GM10248 (cell line): ENCODE measurements around the gene LRBA.

Source experiments
- CTCF ChIA-PET: fragments of 300-600 bp; sonication (Branson Sonifier 250); formaldehyde crosslinking; extraction: SDS; loops from one replicate; lab custom pipeline; 2021; ENCODE audit warnings: antibody characterized with exemption; lab: Yijun Ruan, JAX
- POLR2A ChIA-PET: fragments of 350-650 bp; sonication (Branson Sonifier 250); formaldehyde crosslinking; extraction: SDS; loops from one replicate; lab custom pipeline; 2020; ENCODE audit warnings: antibody characterized with exemption; lab: Yijun Ruan, JAX
- DNase-seq: peaks from one replicate; pipeline ENCODE4 v3.0.0; 2012; ENCODE audit errors: extremely low spot score
- TF ChIP-seq, protein P1 (sequence below): IDR thresholded peaks from 2 replicates; pipeline ENCODE4 v1.5.1; 2012; ENCODE audit warnings: mild to moderate bottlenecking, low read depth; ENCODE audit errors: extremely low read depth, missing control alignments, control extremely low read depth

The LRBA gene

DNA sequence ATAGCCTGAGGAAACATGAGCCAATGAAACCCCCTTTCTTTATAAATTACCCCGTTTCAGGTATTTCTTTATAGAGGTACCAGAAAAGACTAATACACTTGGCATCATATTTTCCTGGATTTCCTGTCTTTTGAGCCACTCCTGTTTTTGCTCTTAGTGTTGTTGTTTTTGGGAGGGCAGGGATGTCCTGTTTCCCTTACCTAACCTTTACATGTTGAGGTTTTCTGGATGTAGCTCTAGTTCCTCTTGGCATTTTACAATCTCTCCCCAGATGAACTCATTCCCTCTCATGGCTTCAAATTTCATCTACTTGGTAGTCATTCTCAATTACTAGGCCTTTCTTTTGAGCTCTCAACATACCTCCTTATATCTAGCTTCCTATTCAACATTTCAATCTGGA is 537.2 kb downstream of the LRBA start:
- CTCF ChIA-PET = interaction anchor here (1.2 kb wide), 1 partner anchor 16 kb away, joined by 6 read pairs; no protein-coding TSS in a partner anchor
- TF ChIP-seq, protein P1, sequence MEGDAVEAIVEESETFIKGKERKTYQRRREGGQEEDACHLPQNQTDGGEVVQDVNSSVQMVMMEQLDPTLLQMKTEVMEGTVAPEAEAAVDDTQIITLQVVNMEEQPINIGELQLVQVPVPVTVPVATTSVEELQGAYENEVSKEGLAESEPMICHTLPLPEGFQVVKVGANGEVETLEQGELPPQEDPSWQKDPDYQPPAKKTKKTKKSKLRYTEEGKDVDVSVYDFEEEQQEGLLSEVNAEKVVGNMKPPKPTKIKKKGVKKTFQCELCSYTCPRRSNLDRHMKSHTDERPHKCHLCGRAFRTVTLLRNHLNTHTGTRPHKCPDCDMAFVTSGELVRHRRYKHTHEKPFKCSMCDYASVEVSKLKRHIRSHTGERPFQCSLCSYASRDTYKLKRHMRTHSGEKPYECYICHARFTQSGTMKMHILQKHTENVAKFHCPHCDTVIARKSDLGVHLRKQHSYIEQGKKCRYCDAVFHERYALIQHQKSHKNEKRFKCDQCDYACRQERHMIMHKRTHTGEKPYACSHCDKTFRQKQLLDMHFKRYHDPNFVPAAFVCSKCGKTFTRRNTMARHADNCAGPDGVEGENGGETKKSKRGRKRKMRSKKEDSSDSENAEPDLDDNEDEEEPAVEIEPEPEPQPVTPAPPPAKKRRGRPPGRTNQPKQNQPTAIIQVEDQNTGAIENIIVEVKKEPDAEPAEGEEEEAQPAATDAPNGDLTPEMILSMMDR = no peak
- POLR2A ChIA-PET = no interaction called here
- no peak for DNase-seq

DNA sequence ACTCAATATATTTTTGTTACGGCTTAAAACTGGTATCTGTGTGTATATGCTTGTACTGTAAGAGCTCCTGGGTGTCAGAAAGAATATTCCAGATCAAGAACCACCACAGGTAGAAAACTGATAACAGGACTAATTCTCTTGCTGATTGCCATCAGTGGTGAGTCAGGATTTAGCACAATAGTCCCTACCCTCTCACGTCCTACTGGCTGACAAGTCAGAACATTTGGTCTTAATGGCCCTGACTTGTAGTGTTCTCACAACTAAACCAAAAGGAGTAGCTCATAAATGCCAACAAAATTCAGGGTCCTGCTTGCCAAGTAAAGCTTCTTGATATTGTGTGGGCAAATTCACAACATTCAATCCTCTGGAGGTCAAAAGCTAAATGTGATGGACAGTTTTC is 538.3 kb downstream of the LRBA start:
- TF ChIP-seq, protein P1 = no peak
- ChIA-PET POLR2A (no interaction called here), CTCF (interaction anchor here (0.8 to 2.7 kb wide), 5 partner anchors 11 to 76 kb away, joined by 3 to 10 read pairs (median 3); no protein-coding TSS in a partner anchor)
- no peak for DNase-seq

DNA sequence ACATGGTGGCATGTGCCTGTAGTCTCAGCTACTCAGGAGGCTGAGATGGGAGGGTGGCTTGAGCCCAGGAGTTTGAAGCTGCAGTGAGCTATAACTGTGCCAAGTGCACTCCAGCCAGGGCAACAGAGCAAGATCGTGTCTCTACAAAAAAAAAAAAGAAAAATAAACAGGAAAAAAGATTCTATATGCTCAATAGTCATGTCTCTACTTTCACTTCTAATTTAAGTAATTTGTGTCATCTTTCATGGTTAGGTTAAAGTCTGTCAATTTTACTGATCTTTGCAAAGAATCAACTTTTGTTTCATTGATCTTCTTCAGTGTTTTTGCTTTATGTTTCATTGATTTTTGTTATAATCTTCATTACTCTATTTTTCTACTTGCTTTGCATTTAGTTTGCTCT is 539.3 kb downstream of the LRBA start:
- TF ChIP-seq, protein P1 = no peak
- DNase-seq = no peak
- CTCF ChIA-PET = interaction anchor here (0.8 to 2.7 kb wide), 5 partner anchors 10 to 34 kb away, joined by 3 to 10 read pairs (median 3); no protein-coding TSS in a partner anchor
- POLR2A ChIA-PET = no interaction called here

DNA sequence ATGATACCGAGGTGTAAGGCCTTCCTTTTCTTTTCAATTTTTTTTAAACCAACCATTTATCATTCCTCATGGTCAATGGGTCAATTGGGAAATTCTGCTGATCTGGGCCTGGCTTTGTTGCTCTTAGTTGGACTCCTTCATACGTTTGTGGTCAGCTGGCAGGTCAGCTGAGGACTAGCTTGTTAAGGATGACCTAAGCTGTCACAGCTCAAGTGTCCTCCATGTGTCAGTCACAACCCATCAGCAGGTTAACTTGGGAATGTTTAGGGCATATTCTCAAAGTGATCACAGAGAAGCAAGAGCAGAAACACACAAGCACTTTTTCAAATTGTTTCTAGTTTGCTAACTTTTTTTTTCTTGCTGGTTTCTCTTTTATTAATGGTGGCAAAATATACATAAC is 550.6 kb downstream of the LRBA start:
- TF ChIP-seq, protein P1 = no peak
- ChIA-PET POLR2A (no interaction called here), CTCF (interaction anchor here (0.9 to 1.3 kb wide), 2 partner anchors 12 to 28 kb away, joined by 3 read pairs; no protein-coding TSS in a partner anchor)
- no peak for DNase-seq

DNA sequence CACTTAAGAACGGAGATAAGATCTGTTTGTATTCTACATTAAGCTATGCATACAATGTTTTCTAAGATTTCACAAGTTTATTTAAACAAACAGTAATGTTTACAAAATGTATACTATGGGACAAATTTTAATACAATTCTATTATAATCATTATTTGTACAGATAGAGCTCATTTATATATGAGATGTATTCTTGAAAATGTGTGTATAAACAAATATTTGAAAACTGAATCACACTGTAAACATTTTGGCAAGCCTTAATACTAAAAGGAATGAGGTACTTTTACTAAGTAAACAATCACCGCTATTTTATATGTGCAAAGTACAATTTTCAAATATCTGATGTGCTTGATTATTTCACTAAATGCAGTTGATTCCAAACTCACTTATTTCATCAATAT is 552.3 kb downstream of the LRBA start:
- DNase-seq = no peak
- ChIA-PET POLR2A (no interaction called here), CTCF (interaction anchor here (1.9 to 2.5 kb wide), 3 partner anchors 9 to 16 kb away, joined by 6 to 10 read pairs (median 6); no protein-coding TSS in a partner anchor)
- TF ChIP-seq, protein P1 = no peak

DNA sequence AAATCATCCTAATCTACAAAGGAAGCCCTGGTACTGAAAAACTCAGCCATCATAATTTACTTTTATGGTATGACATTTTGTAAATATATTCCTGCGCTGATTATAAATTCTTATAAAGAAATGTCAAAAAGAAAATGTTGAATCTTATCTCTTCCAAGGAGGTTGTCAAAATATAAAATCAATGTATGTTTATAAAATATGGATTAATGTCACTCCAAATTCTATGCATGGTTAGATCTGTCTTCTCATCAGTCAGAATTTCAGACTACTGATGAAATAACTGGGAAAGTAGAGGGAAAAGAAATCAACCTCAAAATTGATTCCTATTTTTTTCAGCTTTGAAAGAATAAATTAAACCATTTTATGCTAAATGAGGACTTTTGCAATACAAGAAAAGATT is 553.1 kb downstream of the LRBA start:
- no peak for DNase-seq
- TF ChIP-seq, protein P1 = no peak
- ChIA-PET CTCF (interaction anchor here (1.9 to 2.5 kb wide), 3 partner anchors 8 to 16 kb away, joined by 6 to 10 read pairs (median 6); no protein-coding TSS in a partner anchor), POLR2A (no interaction called here)
